ENCODE data around the gene PRSS22.

PRSS22 gene

GRCh38 chr16:2811703-2812471 lies 46.1 kb downstream of the PRSS22 start:
- no peak for DNase-seq

GRCh38 chr16:2810651-2811050 lies 47.3 kb downstream of the PRSS22 start:
- DNase-seq, result no peak

- DNase-seq, result no peak
Measured at GRCh38 chr16:2809149-2809760, 48.7 kb downstream of the PRSS22 start.

- no peak for DNase-seq
Measured at GRCh38 chr16:2808181-2808580, 49.8 kb downstream of the PRSS22 start.

GRCh38 chr16:2806286-2806685 lies 51.7 kb downstream of the PRSS22 start:
- no peak for DNase-seq

- DNase-seq, result no peak
Measured at GRCh38 chr16:2804728-2805127, 53.2 kb downstream of the PRSS22 start.

GRCh38 chr16:2803545-2804195 lies 54.3 kb downstream of the PRSS22 start:
- DNase-seq, result no peak

Data from activated CD4-positive, alpha-beta T cell treated with anti-CD3 and anti-CD28 coated beads, Interleukin-2, amount 50 U/mL, for 1 hour (primary cell).